ENCODE data around the gene OGFR.
A peak's percentile ranks its signal among the peaks of the same experiment; 100 is the strongest.

The OGFR gene

GRCh38 chr20:62770111-62770910 lies 34.3 kb upstream of the OGFR start:
- DNase-seq, result no peak

DNA sequence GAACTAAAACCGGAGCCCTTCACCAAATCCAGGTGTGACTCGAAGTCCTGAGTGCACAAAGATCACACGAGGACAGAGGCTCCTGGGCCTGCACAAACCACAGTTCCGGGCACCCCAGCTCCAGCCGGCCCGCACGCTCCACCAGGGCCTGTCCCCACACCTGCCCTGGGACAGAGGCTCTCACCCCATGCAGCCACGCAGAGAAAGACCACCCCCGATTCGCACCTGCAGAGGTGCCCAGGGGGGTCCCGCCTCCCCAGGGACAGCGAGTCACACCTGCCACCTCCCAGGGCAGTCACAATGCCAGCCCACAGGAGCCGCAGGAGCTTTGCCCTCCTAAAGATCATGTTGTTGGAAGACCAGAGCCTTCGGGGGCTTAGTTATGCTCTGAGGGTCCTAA lies 33.7 kb upstream of the OGFR start:
- DNase-seq, result no peak

DNA sequence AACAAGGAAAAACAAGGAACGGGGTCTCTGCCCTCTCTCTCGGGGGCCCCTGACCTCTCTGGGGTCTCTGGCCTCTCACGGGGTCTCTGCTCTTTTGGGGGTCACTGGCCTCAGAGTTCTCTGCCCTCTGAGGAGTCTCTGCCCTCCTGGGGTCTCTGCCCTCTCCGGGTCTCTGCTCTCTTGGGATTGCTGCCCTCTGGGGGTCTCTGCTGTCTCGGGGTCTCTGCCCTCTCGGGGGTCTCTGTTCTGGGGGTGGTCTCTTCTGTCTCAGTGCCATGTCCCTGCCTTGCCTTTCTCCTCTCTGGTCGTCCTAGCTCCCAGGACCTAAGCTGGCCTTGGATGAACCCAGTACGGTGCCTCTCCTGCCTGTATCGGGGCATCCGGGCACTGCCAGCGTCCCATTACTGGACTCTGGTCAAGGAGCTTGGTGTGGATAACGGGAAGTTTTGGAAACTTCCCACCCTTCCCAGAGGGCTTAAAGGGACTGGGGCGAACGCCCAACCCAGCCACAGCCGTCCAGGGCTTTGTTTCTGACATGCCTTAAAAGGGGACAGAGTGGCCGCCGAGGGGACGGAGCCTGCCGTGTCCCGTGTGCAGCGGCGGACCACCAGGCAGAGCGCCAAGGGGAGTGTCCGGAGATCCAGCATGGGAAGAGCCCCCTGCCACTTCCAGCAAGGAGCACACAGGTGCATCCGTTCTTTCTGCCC lies 33.1 kb upstream of the OGFR start:
- no peak for DNase-seq

GRCh38 chr20:62772103-62772611 lies 32.5 kb upstream of the OGFR start:
- no peak for DNase-seq

DNA sequence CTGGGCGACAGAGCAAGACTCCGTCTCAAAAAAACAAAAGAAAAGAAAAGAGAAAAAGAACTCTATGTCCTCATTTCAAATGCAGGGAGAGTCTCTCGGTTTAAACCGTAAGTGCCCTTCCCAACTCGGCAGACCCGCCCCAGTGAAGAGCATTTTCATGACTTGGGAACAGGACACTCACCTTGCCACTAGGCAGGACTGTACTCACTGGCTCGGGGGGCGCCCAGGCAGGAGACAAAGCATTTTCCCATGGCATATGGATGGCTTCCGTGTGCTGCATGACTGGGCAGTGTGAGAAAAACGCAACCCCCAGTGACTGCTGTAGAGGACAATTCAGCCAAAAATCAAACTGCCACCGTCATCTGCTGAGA lies 32.0 kb upstream of the OGFR start:
- no peak for DNase-seq

- no peak for DNase-seq
These were observed 31.4 kb upstream of the OGFR start for GRCh38 chr20:62772990-62773844.

- DNase-seq, result no peak
These were observed 30.6 kb upstream of the OGFR start for GRCh38 chr20:62773845-62774714.

DNA sequence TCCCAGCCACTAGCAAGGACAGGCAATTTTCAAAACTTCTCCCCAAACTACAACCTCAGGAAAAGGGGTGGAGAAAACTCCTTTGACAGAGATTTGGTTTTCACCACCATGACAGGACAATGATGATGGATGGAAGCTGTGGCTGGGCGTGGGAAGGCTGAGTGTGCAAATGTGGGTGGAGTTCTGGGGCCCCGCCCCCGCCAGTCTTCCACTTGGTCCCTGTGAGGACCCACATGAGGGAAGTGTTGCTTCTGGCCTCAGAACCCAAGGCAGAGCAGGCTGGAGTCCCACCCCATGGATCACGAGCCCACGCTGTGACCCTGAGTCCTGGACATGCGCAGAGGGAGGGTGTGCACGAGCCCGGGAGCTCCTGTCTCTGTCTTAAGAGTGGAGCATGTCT lies 29.9 kb upstream of the OGFR start:
- peak; percentile 51 for DNase-seq

DNA sequence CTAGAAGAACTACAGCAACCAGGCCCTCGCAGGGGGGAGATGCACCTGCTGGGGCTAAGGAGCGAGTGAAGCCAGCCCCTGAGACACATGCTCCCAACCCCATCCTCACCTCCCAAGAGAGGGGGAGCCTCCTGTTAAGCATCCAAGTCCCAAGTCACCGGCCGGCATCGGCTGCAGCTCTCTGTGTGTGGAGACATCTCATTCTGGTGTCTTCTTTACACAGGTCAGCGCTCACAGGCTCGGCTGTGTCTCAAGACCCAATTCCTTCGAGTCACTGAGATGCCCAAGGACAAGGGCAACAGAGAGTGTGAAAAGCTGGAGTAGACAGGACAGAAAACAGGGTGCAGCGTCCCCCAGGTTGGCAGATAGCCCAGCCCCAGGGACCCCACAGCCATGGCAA lies 29.4 kb upstream of the OGFR start:
- DNase-seq, result no peak

DNA sequence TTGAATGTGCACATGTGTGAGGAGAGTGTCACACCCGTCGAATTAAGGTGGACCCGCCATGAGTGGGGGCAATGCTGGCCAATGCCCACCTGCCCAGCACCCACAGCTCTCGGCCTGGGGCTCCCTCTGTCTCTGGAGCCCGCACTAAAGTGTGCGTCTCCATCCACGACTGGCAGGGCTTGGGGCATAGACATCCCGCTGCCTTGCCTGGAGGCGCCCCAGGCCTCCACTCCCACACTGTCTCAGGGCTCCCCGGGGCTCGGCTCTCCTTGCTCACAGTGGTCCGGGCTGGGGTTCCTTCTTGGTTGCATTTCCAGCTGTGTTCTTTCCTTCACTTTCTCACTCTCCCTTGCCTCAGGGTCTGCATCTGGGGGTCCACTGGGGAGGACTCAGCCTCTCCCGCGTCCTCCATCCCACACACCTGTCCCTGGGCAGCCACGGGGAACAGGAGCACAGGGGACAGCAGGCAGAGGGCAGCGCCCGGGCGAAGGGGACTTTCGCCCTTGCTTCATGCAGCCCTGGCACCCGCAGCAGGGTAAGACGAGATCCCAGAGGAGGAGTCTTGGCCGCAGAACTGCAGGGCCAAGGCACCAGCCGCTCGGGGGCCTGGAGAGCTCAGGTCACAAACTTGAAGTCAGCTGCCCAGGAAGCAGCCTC lies 28.5 kb upstream of the OGFR start:
- no peak for DNase-seq

DNA sequence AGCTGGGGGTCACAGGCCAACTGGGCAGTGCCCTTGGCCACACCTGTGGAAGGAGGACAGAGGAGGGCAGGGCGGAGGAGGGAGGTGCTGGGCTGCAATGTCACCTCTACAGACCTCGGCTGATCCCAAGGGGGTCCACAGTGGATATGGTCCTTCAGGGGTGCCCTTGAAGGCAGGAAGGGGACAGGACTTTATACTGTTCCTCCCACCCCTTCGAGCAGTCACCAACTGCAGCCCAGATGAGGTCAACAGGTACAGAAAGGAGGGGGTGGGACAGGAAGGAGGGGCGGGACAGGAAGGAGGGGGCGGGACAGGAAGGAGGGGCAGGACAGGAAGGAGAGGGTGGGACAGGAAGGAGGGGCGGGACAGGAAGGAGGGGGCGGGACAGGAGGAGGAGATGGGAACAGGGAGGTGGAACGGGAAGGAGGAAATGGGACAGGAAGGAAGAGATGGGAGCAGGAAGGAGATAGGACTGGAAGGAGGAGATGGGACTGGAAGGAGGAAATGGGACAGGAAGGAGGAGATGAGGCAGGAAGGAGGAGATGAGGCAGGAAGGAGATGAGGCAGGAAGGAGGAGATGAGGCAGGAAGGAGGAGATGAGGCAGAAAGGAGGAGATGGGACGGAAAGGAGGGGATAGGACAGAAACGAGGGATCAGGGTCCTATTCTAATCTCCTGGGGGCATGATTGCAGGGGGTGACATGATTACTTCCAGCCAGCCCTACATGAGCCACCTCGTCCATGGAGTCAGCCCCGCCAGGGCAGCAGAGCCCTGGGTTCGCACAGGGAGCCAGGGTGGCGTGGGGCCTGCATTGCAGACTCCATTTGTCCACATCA lies 27.7 kb upstream of the OGFR start:
- peak; percentile 77 for DNase-seq

GRCh38 chr20:62777528-62777830 lies 27.2 kb upstream of the OGFR start:
- DNase-seq, result no peak

GRCh38 chr20:62778058-62778457 lies 26.6 kb upstream of the OGFR start:
- DNase-seq, result no peak

GRCh38 chr20:62778601-62779416 lies 25.8 kb upstream of the OGFR start:
- DNase-seq, result no peak

DNA sequence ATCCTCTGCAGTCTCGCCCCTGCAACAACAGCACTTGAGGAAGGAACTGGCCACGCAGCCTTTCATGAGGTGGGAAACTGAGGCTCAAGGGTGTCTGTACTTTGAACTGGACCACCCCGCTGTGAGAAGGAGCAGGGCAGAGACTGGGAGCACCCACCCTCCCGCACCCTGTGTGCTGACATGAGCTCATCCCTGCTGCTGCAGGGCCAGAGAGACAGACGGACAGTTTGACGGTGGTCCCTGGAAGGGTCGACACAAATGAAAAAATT lies 25.3 kb upstream of the OGFR start:
- no peak for DNase-seq

DNA sequence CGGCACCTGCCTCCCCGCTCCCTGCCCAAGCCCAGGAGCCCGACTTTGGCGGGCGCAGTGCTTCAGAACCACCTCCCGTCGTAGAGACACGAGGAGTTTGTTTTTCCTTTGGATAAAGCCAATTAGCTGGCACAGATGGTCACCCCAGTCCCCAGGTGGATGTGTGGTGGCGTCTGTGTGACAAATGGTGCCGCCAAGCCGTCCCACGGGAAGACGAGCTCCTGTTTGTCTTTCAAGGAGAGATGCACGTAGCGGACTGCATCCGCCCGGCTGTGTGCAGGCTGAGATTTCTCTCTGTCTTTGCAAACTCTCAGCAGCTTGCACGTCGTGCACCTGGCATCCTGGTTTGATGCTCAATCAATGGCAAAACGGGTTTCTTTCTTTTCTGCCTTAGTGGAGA lies 24.4 kb upstream of the OGFR start:
- DNase-seq, result no peak

DNA sequence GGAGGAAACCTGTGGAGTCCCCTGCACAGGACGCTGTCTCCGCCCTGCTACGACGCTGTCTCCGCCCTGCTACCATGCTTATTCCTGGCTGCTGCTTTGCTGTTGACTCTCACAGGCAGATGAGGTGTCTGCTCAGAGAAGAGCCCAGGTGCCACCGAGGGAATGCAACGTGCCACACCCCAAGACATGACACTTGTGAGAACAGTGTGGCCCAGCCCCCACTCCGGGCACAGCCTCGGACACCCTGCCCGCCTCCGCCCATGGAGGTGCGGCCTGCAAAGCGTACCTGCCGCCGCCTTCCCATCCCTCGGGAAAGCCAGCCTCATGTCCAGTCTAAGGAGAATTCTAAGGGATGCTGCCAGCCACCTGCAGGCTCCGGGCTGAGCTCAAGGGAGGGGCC lies 23.9 kb upstream of the OGFR start:
- no peak for DNase-seq

DNA sequence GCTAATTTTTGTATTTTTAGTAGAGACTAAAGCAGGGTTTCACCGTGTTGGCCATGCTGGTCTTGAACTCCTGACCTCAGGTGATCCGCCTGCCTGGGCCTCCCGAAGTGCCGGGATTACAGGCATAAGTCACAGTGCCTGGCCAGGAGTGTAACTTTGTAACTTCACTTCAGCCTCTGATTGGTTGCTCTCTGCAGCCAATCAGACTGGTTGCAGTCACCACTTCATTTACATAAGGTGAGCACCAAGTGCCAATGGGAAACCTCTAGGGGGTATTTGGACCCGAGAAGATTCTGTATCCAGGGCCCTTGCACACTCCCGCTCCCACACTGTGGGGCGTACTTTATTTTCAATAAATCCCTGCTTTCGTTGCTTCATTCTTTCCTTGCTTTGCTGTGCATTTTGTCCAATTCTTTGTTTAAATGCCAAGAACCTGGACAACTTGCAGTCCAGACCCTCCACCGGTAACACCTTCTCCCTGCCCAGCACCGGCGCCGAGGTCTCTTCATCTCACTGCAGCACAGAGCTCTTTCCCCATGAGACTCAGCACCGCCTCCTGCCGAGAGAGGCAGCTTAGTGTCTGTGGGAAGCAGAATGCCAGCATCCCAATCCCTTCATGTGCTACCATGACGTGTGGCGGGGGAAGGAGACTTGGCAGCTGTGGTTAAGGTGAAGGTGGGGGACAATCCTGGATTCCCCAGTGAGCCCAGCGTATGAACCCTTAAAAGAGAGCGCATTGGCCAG lies 22.3 kb upstream of the OGFR start:
- DNase-seq, result no peak

DNA sequence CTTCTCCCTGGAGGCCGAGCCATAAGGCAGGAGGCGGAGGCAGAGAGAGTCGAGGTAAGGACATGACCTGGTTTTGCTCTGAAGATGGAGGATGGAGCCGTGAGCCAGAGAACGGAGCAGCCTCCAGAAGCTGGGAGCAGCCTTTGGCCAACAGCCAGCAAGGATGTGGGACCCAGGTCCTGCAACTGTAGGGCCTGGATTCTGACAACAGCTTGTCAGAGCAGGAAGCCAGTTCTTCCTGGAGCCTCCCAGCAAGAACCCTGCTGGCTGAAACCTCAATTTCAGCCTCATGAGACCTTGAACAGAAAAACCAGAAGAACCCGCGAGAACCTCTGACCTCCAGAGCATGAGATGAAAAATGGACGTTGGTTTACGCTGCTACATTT lies 21.7 kb upstream of the OGFR start:
- no peak for DNase-seq

DNA sequence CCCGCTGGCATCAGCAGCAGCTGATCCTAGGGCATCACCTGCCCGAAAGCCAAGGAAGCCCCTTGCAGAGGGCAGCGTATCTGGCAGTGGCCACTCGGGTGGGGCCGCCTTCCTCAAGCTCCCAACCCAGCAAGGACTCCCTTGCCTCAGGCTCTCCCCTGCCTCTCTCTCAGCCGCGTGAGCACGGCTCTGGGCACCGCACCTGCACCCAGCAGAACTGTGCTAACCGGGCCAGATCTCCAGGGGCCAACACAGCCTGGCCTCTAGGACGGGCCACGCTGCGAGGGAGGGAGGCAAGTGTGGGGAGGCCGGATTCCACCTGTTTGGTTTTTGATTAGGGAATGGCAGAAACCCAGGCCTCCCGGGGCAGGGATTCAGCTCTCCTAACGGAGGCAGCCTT lies 20.1 kb upstream of the OGFR start:
- no peak for DNase-seq

Data from stimulated activated CD4-positive, alpha-beta T cell treated with anti-CD3 and anti-CD28 coated beads, Interleukin-15, amount 100 ng/mL, for 24 hours (primary cell).